GM12873 (cell line): Measurements from ENCODE around the gene IL21.

Experiments
- CTCF ChIP-seq: IDR thresholded peaks from 2 replicates; pipeline ENCODE4 v1.5.1; 2012; ENCODE audit warnings: low read depth, mild to moderate bottlenecking, moderate library complexity, low read length, control low read depth; ENCODE audit not compliant: insufficient read depth; ENCODE audit errors: missing control alignments

IL21 gene

DNA sequence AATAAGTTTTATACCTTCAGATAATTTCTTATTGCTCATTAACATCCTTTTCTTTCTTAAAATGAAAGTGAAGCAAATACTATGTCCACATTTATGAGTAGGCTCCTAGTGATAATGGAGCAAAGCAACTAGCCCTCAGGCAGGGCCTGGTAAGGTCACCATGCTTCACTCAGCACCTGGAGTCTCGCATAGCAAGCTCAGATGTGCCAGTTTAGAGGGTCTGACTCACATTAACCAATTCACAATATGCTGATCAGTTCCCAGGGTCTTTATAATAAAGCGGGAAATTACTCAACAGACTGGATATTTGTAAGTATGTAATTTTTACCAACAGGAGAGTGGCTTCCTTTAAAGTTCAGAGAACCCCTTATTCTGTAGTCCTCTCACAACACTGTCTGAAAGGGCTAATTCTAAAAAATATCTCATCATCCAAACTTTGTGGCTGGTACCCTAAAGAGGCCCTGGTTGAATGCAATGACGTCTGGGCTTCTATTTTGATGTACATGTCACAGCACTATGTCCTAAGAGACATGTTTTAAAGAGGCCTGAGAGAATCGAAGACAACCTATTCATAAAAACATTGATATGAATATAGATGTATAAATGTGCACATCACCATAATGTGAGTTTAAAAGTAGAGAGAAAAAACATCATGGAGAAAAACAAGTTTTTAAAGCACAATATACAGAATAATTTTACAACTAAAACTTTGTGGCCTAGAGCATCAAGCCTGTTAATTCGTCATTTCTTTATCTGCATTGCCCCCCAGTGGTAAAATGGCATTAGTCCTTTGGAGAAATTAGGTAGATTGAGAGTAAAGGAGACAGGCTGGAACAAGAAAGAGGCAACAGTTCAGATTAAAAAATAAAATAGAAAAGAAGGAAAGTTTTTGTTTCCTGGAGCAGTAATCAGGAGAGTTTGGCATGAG lies 44.3 kb downstream of the IL21 start:
- peak; percentile 46 for TF ChIP-seq CTCF

- TF ChIP-seq CTCF: no peak
These were observed 58.4 kb downstream of the IL21 start for GRCh38 chr4:122562449-122562848.
